DOHH2 (cell line): ENCODE data around the gene BHLHE40.

ENCODE experiments used
- H3F3A ChIP-seq: fragments of 200-600 bp; sonication (generic), shearing (Covaris generic); 2 replicates; pipeline ENCODE4 v1.6.0; 2016; ENCODE audit warnings: antibody characterized with exemption, mild to moderate bottlenecking; ENCODE audit not compliant: control insufficient read depth, insufficient read depth
- H3K27ac ChIP-seq: fragments of 200-600 bp; sonication (generic); 2 replicates; pipeline ENCODE4 v1.5.1; 2014; ENCODE audit warnings: low read depth, mild to moderate bottlenecking, low read length, moderate library complexity
- H3K27me3 ChIP-seq: fragments of 200-600 bp; sonication (generic); 2 replicates; pipeline ENCODE4 v1.6.1; 2014; ENCODE audit warnings: mild to moderate bottlenecking, low read length, mixed read lengths; ENCODE audit not compliant: control insufficient read depth
- H3K36me3 ChIP-seq: fragments of 200-600 bp; sonication (generic); 2 replicates; pipeline ENCODE4 v1.6.1; 2014; ENCODE audit warnings: mild to moderate bottlenecking, low read length, moderate library complexity, mixed read lengths; ENCODE audit not compliant: control insufficient read depth
- H3K4me1 ChIP-seq: fragments of 200-600 bp; sonication (generic); 2 replicates; pipeline ENCODE4 v1.6.1; 2014; ENCODE audit warnings: mild to moderate bottlenecking, low read length, mixed read lengths; ENCODE audit not compliant: control insufficient read depth
- H3K4me2 ChIP-seq: fragments of 200-600 bp; sonication (generic); 2 replicates; pipeline ENCODE4 v1.6.0; 2014; ENCODE audit warnings: mild to moderate bottlenecking, low read length, moderate library complexity
- H3K4me3 ChIP-seq: fragments of 200-600 bp; sonication (generic); 2 replicates; pipeline ENCODE4 v1.5.1; 2014; ENCODE audit warnings: mild to moderate bottlenecking, low read length, mixed read lengths
- H3K79me2 ChIP-seq: fragments of 200-600 bp; sonication (generic); 2 replicates; pipeline ENCODE4 v1.6.1; 2014; ENCODE audit warnings: mild to moderate bottlenecking, low read length, mixed read lengths; ENCODE audit not compliant: control insufficient read depth
- H3K9me2 ChIP-seq: fragments of 200-600 bp; sonication (generic); replicated peaks from 2 replicates; pipeline ENCODE4 v1.6.1; 2014; ENCODE audit warnings: mild to moderate bottlenecking, low read length, mixed read lengths; ENCODE audit not compliant: control insufficient read depth
- H3K9me3 ChIP-seq: fragments of 200-600 bp; sonication (generic); 2 replicates; pipeline ENCODE4 v1.6.1; 2014; ENCODE audit warnings: antibody characterized with exemption, low read length, mixed read lengths; ENCODE audit not compliant: control insufficient read depth, insufficient read depth
- H4K20me1 ChIP-seq: fragments of 200-600 bp; sonication (generic); 2 replicates; pipeline ENCODE4 v1.6.0; 2014; ENCODE audit warnings: low read depth, mild to moderate bottlenecking, antibody characterized with exemption, low read length, moderate library complexity; ENCODE audit not compliant: control insufficient read depth, insufficient read depth
- EZH2phosphoT487 ChIP-seq: fragments of 200-600 bp; sonication (generic); IDR thresholded peaks from 2 replicates; pipeline ENCODE4 v1.6.1; 2017; ENCODE audit warnings: borderline replicate concordance, mild to moderate bottlenecking, antibody characterized with exemption, low read length, moderate library complexity, mixed read lengths
- TF ChIP-seq, protein P1 (sequence below): fragments of 200-600 bp; sonication (generic); IDR thresholded peaks from one replicate; pipeline ENCODE4 v1.5.1; 2014; ENCODE audit warnings: antibody characterized with exemption, mild to moderate bottlenecking, low read depth, low read length; ENCODE audit not compliant: poor library complexity, severe bottlenecking

Gene BHLHE40

DNA sequence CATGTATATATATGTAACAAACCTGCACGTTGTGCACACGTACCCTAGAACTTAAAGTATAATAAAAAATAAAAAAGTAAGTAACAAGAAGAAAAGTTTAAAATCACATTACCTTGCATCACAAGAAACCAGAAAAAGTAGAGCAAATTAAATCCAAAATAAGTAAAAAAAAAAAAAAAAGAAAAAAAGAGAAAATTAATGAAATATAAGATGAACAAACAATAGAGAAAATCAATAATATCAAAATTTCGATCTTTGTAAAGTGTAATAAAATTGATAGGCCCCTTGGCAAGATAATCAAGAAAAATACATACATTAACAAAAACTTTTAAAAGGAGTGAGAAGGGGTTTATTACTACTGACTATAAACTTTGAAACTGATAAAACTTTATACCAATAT is 7.4 kb upstream of the BHLHE40 start:
- no peaks in the 10 kb centered on the region for H4K20me1 ChIP-seq
- no peaks in the 10 kb centered on the region for H3K36me3 ChIP-seq
- H3K79me2 ChIP-seq = no peaks in the 10 kb centered on the region
- H3K9me3 ChIP-seq = no peaks in the 10 kb centered on the region
- H3K9me2 ChIP-seq = no peaks in the 10 kb centered on the region
- no peaks in the 10 kb centered on the region for H3F3A ChIP-seq
- TF ChIP-seq EZH2phosphoT487 = no peak
- TF ChIP-seq, protein P1, sequence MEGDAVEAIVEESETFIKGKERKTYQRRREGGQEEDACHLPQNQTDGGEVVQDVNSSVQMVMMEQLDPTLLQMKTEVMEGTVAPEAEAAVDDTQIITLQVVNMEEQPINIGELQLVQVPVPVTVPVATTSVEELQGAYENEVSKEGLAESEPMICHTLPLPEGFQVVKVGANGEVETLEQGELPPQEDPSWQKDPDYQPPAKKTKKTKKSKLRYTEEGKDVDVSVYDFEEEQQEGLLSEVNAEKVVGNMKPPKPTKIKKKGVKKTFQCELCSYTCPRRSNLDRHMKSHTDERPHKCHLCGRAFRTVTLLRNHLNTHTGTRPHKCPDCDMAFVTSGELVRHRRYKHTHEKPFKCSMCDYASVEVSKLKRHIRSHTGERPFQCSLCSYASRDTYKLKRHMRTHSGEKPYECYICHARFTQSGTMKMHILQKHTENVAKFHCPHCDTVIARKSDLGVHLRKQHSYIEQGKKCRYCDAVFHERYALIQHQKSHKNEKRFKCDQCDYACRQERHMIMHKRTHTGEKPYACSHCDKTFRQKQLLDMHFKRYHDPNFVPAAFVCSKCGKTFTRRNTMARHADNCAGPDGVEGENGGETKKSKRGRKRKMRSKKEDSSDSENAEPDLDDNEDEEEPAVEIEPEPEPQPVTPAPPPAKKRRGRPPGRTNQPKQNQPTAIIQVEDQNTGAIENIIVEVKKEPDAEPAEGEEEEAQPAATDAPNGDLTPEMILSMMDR = no peak
- H3K27ac ChIP-seq = no peak overlapping the region
- H3K4me2 ChIP-seq = no peak overlapping the region
- H3K27me3 ChIP-seq = peaks cover 24% of the 10 kb centered on the region
- H3K4me1 ChIP-seq = peaks cover 9% of the 10 kb centered on the region
- no peak overlapping the region for H3K4me3 ChIP-seq

DNA sequence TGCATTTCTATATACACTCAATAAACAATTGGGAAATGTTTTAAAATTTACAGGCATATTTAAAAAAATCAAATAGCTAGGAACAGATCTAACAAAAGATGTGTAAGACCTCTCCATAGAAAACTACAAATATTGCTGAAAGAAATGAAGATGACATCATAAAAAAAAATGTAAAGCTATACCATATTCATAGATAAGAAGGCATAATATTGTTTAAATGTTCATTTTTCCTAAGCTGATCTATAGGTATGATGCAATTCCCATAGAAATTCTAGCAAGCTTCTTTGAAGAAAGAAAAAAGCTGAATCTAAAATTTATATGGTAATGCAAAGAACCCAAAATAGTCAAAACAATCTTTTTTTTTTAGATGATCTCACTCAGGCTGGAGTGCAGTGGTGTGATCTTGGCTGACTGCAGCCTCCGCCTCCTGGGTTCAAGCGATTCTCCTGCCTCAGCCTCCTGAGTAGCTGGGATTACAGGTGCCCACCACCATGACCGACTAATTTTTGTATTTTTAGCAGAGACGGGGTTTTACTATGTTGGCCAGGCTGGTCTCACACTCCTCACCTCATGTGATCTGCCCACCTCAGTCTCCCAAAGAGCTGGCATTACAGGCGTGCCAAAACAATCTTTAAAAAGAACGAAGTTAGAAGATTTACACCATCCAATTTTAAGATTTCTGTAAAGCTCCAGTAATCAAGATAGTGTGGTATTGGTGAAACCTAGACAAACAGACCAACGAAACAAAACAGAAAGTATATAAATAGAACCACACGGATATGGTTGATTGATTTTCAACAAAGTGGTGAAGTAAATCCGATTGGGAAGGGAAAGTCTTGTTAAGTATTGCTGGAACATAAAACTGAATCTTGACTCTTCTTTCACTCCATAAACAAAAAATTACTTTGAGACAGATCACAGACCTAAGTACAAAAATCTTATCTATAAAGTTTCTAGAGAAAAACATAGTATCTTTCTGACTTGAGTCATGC is 6.3 kb upstream of the BHLHE40 start:
- no peak overlapping the region for H3K4me3 ChIP-seq
- no peaks in the 10 kb centered on the region for H3K36me3 ChIP-seq
- H3K79me2 ChIP-seq = no peaks in the 10 kb centered on the region
- no peak overlapping the region for H3K4me2 ChIP-seq
- TF ChIP-seq EZH2phosphoT487 = no peak
- TF ChIP-seq, protein P1 = no peak
- H3K9me2 ChIP-seq = no peaks in the 10 kb centered on the region
- H3K27me3 ChIP-seq = peaks cover 35% of the 10 kb centered on the region
- no peaks in the 10 kb centered on the region for H3F3A ChIP-seq
- no peaks in the 10 kb centered on the region for H3K9me3 ChIP-seq
- H4K20me1 ChIP-seq = no peaks in the 10 kb centered on the region
- H3K4me1 ChIP-seq = peaks cover 20% of the 10 kb centered on the region
- H3K27ac ChIP-seq = no peak overlapping the region

DNA sequence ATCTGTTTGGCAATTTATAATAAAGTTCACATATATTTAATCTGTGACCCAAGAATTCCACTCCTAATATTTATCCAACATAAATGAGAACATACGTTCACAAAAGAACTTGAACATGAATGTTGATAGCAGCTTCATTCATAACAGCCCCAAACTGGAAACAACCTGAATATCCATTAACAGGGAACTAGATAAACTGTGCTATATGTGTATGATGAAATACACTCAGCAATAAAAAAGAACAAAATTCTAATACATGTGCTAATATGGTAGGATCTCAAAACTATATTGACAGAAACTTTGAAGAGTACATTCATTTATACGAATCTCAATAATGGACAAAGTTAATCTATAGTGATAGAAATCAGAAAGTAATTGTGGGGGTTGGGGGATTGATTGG is 5.1 kb upstream of the BHLHE40 start:
- peaks cover 37% of the 10 kb centered on the region for H3K27me3 ChIP-seq
- no peaks in the 10 kb centered on the region for H3K36me3 ChIP-seq
- no peak overlapping the region for H3K4me3 ChIP-seq
- no peaks in the 10 kb centered on the region for H3K79me2 ChIP-seq
- H3K9me3 ChIP-seq = no peaks in the 10 kb centered on the region
- TF ChIP-seq EZH2phosphoT487 = no peak
- TF ChIP-seq, protein P1 = no peak
- H3K4me2 ChIP-seq = no peak overlapping the region
- H4K20me1 ChIP-seq = no peaks in the 10 kb centered on the region
- H3K27ac ChIP-seq = no peak overlapping the region
- H3F3A ChIP-seq = no peaks in the 10 kb centered on the region
- H3K4me1 ChIP-seq = peaks cover 29% of the 10 kb centered on the region
- H3K9me2 ChIP-seq = no peaks in the 10 kb centered on the region
